GM23248 (cell line): ENCODE measurements around the gene HOXC5.

Source experiments
- EZH2 ChIP-seq: fragments of 200-600 bp; sonication (generic); IDR thresholded peaks from 2 replicates; pipeline ENCODE4 v1.6.1; 2018; ENCODE audit warnings: antibody characterized with exemption, mild to moderate bottlenecking; ENCODE audit not compliant: insufficient read depth, poor library complexity, severe bottlenecking
- EZH2phosphoT487 ChIP-seq: fragments of 200-600 bp; sonication (generic); IDR thresholded peaks from 2 replicates; pipeline ENCODE4 v1.6.1; 2018; ENCODE audit warnings: antibody characterized with exemption, moderate library complexity, mild to moderate bottlenecking, low read depth; ENCODE audit not compliant: insufficient read depth

DNA sequence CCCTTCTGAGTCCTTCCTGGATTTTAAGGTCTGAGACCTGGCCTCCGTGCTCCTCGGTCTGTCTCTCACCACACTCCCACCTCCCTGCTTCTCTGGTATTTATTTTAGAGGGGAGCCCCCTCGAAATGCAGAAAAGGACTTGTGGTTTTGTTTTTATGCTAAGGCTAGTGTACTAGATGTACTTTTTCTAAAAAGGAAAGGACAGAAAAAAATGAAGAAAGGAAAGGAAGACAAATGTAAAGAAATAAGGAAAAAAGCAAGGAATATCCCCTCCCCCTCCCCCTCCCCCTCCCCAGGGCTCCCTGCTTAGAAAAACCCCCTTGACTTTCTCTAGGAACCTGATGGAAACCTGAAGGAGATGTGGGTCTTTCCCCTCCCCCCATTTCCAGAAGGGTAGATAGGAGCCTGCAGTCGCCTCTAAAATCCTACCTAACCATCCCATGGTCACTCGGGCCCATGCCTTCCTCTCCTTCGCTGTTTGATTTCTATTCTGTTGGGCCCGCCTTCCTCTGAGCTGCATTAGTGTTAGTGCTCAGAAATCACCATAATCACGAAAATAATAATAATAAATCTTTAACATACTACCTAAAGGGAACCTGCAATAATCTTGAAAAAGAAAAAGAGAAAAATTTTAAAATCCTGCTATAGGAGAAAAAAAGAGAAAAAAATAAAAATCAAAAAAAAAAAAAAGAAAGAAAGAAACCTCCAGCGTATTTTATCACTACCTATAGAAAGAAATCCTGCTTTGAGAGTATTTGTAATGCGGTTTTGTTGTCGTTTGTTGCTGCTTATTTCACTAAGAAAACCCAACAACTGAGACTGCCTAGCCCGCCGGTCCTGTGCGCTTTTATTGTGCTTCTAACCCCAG is 21.0 kb upstream of the HOXC5 start:
- TF ChIP-seq EZH2, result no peak
- TF ChIP-seq EZH2phosphoT487, result no peak
